ENCODE measurements around the gene LYPD6B.

LYPD6B gene

DNA sequence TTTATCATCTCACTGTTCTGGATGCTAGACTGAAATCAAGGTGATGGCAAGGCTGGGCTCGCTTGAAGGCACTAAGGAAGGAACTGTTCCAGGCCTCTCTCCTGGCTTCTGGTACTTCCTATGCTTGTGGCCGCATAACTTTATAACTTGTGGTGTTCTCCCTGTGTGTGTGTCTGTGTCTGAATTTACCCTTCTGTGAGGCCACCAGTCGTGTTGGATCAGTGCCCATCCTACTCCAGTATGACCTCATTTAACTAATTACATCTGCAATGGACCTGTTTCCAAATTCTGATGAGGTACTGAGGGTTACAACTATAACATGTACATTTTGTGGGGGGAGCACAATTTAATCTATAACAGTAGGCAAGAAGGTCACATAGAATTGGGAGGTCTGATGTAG lies 41.6 kb downstream of the LYPD6B start:
- DNase-seq = no peak

GRCh38 chr2:149080971-149081370 lies 42.5 kb downstream of the LYPD6B start:
- DNase-seq = no peak

DNA sequence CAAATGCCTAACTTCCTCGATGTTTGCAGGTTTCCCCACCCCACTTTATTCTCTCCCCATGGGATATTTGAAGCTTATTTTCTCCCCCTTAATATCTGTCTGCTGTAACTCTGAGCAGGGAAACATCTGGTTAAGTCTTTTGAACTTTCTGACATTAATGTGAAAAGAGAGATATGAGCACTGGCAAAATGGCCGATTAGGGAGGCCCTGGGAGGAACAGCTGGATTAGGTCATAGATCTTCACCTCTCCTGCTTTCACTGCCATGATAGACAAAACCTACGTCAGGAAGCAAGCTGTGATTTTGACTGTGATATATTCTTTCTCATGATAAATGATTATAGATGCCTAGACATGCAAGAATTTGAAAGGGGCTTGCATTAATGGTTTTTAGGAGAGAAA lies 43.6 kb downstream of the LYPD6B start:
- no peak for DNase-seq

DNA sequence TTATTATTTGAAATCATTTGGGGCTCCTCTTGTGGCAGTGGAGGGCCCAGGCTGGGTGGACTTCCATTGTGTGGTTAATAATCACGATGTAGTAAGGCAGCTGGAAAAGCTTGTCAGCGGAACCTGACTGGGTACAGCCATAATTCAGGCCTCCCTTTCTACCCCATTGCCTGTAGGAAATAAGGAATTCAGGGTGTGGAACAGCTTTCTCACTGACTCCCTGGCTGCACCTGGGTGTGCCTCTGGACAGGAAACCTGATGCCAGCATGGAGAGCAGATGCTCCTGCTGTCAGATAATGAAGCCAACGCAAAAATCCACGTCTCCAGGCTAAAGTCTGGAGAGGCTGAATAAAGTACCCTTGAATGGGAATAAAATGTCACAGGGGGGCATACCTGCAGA lies 44.2 kb downstream of the LYPD6B start:
- no peak for DNase-seq

DNA sequence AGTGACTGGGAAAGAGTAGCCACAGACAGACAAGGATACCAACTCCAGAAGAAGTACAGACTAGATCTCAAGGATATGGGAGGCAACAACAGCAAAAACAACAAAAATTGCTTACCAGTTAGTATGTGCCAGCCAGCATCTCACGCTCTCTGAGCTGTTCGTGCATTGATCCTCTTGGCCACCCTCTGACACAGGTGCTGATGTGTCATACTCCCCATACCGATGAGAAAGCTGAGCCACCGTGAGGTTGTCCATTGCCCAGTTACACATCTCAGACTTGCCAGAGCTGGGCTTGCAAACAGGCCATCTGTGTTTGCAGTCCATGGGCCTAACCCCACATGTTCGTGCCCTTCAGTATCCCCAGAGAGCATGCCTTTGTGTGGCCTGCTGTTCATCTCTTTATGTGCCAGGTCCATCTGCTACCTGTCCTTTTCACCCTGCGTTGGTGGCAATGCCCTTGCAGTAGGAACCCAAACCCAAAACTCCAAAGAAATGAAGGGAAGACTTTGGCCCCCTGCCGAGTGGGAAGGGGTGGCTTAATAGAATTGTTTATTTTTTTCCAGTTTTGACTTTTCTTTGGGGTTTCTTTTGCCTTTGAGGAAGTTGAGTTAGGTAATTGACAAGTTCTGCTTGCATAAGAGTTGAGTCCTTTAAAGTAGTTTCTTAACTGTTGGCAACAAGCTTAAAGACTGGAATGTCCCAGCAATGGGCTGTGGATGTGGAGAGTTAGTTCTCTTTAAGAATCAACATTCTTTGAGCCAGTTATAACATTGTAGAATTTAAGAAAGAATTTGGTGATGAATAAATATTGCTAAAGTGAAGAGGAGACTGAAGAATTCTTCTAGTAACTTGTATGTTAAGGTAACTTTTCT lies 46.7 kb downstream of the LYPD6B start:
- DNase-seq = no peak

DNA sequence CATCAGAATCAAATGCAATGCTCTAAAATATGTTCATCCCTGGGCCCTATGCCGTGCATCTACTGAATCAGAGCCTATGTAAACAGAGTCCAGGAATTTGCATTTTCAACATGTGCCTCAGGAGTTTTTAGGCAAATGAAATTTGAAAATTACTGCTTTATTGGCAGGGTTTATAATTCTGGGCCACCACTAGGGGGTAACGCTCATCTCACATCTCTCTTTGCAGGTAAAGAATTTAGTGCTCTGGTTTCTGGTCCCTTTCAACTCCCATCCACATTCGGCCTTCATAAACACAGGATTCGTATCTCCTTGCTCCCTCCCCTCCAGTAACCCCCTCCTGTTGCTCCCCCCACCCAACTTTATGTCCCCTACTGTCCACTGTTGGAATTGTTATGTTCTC lies 49.3 kb downstream of the LYPD6B start:
- no peak for DNase-seq

DNA sequence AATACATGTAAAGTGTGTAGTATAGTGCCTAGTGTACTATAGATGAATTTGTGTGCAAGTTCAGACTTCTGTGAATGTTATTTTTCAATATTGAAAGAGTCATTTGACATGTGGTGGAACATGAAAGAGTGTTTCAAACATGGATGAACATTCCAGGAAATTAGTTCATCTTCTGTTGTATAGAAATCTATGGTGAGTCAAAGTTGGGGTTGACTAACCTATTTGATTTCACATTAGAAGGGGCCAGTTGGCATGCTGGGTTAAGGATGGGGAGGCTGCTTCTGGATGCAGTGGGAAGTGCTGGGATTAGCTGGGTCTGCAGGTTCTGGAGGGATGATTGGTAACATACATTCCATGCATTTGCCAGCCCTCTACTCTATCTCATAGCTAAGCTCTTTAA lies 50.6 kb downstream of the LYPD6B start:
- no peak for DNase-seq

- DNase-seq = no peak
These were observed 52.2 kb downstream of the LYPD6B start for GRCh38 chr2:149090706-149091105.

DNA sequence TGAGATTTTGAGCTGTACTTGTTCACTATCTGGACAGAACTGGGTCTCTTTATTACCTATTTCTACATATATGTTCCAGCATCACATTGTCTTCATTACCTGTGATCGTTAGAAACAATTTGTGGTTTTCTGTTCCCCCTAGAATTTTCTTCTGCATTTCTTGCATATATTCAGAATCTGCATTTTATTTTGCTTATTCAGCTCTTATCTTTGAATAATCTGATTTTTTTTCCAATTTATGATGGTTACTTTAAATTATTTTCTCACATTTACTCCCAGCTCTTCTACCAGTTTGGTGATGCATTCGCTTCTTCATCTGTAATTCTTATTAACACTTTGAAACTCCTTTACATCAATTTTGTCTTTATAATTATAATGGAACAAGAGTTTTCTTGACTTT lies 55.1 kb downstream of the LYPD6B start:
- DNase-seq = no peak

DNA sequence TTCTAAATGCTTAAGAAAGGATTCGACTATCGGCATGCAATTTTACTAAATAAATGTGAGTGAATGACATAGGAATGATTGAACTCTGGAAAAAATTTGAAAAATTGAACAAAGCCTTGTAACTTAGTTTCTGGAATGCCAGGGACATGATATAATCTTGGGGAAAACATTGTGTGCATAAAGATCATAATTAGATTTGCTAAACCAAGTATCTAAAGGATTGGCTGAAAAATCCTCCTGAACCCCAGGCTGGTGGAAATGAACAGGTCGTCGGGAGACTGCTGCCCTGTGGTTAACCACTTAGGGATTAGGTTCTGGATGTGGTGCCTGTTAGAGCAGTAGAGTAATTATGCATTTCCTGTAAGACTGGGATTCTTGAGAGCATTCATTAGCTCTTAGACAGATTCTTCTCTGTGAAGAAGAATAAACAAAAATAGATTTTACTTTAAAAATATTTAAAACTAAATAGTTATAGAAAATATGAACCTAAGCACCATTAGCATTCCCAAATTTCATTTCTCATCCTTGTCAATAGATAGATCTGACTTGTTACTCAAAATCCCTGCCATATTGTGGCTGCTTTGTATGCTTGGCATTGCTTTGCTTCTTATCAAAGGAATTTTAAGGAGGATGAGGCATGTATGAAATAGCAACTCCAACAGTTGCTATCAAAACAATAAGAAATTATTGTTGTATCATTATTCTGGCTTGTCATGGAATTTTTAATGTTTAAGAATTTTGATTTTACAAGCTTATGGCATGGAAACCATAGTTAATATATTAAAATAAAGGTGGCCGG lies 55.9 kb downstream of the LYPD6B start:
- DNase-seq = no peak

DNA sequence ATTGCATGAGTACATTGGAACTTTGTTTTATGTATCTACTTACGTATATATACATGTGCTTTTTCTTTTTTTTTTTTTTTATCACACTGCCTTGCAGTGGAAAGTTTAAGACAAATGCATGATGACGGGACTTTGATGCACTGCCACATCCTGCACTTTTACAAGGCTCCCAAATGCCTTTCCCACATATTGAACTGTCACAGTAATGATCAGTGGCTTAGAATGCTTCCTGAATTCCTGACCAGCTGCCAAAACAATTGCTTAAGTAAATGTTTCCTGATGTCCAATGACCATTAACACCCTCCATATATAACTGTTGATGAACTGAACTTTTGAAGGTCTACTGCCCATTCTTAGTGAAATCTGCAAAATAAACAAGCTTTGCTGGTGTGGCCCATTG lies 60.2 kb downstream of the LYPD6B start:
- no peak for DNase-seq

- DNase-seq = no peak
These were observed 60.8 kb downstream of the LYPD6B start for GRCh38 chr2:149099298-149099697.

DNA sequence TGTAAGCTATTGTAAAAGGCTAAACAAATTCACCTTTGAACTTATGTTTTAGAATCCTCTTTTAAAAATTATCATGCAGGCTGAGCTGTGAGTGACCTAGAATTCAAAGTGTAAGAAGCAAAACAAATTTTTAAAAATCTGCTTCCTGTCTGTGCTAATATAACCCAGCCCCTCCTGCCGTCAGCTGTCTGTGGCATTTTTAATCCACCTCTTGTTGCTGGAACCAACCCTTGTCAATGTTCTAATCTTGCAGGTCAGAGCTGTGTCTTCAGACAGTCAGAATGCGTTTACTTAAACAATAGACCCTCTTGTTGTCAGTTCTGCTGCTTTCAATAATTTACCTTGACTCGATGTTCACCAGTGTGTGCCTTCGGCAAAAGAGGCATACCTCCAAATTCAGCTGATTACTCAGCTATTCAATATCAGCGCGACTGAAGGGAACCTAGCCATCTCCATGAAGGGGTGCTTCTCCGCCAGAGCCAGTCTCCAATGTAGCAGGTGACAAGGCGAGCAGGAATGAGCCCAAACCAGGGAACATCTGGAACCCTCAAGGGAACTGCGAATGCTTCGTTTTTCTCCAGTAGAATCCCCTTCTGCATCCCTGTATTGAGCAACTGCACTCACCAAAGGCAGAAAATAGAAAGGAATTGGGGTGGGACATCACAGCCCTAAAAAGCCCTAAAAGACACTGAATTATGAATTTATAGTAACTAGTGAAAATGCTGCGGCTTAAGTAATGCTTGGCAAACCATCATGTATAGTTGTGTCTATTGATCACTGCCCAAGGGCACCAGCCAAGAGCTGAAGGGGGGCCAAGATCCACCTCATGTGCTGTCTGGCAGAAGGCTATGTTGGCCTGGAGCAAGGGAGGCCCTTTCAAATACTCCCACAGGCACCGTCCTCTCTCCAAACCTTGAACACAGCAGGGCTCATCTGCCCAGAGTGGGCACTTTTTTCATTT lies 62.5 kb downstream of the LYPD6B start:
- DNase-seq = no peak

- DNase-seq = no peak
These were observed 63.3 kb downstream of the LYPD6B start for GRCh38 chr2:149101818-149102217.

- no peak for DNase-seq
These were observed 64.7 kb downstream of the LYPD6B start for GRCh38 chr2:149103081-149103620.

DNA sequence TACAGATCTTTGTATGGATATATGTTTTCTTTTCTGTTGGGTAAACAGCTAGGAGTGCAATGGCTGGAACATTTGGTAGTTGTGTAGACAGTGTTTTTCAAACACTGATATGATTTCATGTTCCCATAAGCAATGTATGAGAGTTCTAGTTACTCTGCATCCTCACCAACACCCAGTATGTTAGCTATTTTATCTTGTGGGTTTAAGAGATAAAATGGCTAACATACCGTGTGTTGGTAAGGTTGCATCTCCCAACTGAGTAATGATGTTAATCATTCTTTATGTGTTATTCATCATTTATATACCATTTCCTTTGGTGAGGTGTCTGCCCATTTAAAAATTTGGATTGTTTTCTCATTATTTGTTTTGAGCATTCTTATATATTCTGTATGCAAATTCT lies 65.7 kb downstream of the LYPD6B start:
- DNase-seq = no peak

- no peak for DNase-seq
These were observed 73.6 kb downstream of the LYPD6B start for GRCh38 chr2:149112068-149112467.

DNA sequence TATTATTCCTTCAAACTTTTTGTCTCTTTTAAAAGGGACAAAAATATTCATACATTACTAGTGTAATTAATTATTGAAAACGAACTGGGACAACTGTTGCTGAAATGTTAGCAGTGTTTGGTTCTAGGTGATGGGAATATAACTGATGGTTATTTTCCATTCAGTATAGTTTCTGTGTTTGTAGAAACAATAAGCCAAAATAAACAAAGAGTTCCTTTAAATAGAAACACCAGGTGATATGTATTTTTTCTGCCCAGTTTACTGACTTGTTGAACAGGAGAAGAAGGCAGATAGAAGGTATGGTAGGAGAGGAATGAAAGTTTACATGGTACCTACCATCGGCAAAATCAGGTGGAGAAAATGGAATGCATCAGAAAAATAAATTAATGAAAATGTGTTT lies 74.2 kb downstream of the LYPD6B start:
- DNase-seq = no peak

- no peak for DNase-seq
These were observed 77.3 kb downstream of the LYPD6B start for GRCh38 chr2:149115781-149116180.

- DNase-seq = no peak
These were observed 80.9 kb downstream of the LYPD6B start for GRCh38 chr2:149119368-149119767.

DNA sequence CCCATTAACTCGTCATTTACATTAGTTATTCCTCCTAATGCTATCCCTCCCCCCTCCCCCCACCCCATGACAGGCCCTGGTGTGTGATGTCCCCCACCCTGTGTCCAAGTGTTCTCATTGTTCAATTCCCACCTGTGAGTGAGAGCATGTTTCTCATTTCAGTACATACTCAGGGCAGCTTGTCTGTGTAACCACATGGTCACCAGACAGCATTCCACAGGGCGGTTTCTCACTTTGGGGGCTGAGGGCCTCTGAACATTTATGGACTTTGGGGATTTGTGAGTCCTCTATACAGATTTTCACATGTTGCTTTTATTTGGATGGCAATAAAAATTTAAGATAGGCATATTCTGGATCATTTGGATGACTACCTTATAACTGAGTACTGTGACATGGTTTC lies 84.0 kb downstream of the LYPD6B start:
- DNase-seq = no peak

- no peak for DNase-seq
These were observed 86.7 kb downstream of the LYPD6B start for GRCh38 chr2:149125031-149125725.
